ENCODE data around the gene RARRES2.
"Not testable (repeated sequence)": the region's sequence is repeated elsewhere in the genome, so short reads cannot be mapped to it uniquely, and the experiment has no call there.

DNA sequence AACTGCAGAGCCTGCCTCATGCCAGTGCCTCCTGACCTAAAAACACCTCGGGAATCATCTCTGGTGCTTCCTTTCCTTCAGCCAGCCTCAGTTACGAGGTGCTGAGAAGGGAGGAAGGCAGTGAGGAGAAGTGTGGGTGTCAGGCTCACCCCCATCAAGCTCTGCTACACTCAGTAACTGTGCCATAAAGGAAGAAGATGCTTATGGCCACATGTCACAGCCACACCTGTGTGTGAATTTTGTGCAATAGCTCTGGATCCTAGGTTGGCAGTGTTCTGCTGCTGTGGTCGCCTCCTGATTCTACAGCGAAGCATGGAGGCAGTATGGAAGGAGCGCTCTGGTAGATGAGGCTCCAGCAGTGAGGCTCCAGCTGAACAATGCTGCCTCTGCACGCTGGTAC lies 52.6 kb downstream of the RARRES2 start:
- TF ChIP-seq, protein P1, sequence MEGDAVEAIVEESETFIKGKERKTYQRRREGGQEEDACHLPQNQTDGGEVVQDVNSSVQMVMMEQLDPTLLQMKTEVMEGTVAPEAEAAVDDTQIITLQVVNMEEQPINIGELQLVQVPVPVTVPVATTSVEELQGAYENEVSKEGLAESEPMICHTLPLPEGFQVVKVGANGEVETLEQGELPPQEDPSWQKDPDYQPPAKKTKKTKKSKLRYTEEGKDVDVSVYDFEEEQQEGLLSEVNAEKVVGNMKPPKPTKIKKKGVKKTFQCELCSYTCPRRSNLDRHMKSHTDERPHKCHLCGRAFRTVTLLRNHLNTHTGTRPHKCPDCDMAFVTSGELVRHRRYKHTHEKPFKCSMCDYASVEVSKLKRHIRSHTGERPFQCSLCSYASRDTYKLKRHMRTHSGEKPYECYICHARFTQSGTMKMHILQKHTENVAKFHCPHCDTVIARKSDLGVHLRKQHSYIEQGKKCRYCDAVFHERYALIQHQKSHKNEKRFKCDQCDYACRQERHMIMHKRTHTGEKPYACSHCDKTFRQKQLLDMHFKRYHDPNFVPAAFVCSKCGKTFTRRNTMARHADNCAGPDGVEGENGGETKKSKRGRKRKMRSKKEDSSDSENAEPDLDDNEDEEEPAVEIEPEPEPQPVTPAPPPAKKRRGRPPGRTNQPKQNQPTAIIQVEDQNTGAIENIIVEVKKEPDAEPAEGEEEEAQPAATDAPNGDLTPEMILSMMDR (IDR thresholded peaks at IDR 0.05; ENCODE audit: low read depth, low read length, poor library complexity, severe bottlenecking) = not testable (repeated sequence)
- not testable (repeated sequence) for TF ChIP-seq EZH2phosphoT487 (IDR thresholded peaks at IDR 0.05; ENCODE audit: borderline replicate concordance, low read length)

All from DOHH2 (cell line).